ENCODE measurements around the gene PCDH9. TPM values are rescaled to one million over a fixed set of nuclear protein-coding genes. Genes with fewer than 3 reads are reported as not detected.

PCDH9 gene
- total and polyA plus RNA-seq, 4 experiments from 2014 or later, result 0.08 to 0.18 (median 0.14) TPM

DNA sequence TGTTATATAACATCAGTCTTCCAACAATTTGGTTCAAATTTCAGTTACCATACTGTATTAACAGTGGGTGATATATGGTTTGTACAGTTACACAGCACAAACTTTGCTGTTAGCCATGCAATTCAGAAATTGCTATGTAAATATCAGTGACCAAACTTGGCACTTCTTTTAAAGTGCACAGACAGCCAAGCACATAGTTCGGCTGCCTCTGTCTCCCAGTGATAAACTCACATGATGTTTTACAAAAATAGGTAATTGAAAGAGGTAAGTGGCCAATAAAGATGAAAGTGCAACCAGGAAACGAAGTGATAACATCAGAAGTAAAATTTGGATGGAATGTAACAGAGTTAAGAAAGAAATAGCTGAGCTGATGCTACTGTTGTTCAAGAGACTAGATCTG lies 143.9 kb downstream of the PCDH9 start:
- no peak for DNase-seq
- no peaks in the 10 kb centered on the region for H3K27me3 Mint-ChIP-seq
- H3K4me1 Mint-ChIP-seq, result no peaks in the 10 kb centered on the region
- Histone ChIP-seq H3K4me3 (ENCODE audit: low read length in 2 of 2) (no peak overlapping the region), H3K4me1 (ENCODE audit: insufficient read depth, low read length) (no peaks in the 10 kb centered on the region), H3K27me3 (ENCODE audit: insufficient read depth, low read length) (no peaks in the 10 kb centered on the region), H3K36me3 (ENCODE audit: insufficient read depth, low read length) (no peaks in the 10 kb centered on the region), H3K27ac (ENCODE audit: low read depth, low read length) (no peak overlapping the region), H3K9me3 (ENCODE audit: control insufficient read depth in 1 of 2, low read length in 2 of 2) (no peaks in the 10 kb centered on the region)
- H3K4me3 Mint-ChIP-seq, result no peak overlapping the region
- peaks cover 0 to 6% (median 0%) of the 10 kb centered on the region in 8 donors for H3K9me3 Mint-ChIP-seq
- H3K27ac Mint-ChIP-seq, result no peak overlapping the region
- POLR2A ChIA-PET (ENCODE audit: partially characterized antibody), result no interaction called here
- CTCF ChIA-PET (ENCODE audit: partially characterized antibody), result no interaction called here
- intact Hi-C loops (cut with micrococcal nuclease), result no loop called here
- no peaks in the 10 kb centered on the region for H3K36me3 Mint-ChIP-seq

DNA sequence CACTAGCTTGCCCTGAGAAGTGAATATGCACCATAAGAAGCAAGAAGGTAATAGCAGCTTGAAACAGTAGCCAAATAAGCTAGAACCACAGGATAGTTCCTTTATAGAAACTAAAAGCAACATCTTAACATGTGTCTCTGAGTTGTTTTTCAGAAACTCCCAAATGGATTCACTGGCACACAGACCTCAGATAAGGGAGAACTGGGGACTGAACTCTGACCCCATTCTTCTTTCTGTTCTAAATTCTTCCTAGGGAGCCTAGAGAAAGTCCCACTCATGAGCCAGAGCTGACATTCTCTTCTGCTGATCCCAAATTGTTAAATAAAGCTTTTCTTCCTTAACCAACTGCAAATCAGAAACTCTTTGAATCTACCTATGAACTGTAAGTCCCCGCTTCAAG lies 146.1 kb downstream of the PCDH9 start:
- H3K27me3 Mint-ChIP-seq, result no peaks in the 10 kb centered on the region
- POLR2A ChIA-PET (ENCODE audit: partially characterized antibody), result no interaction called here

DNA sequence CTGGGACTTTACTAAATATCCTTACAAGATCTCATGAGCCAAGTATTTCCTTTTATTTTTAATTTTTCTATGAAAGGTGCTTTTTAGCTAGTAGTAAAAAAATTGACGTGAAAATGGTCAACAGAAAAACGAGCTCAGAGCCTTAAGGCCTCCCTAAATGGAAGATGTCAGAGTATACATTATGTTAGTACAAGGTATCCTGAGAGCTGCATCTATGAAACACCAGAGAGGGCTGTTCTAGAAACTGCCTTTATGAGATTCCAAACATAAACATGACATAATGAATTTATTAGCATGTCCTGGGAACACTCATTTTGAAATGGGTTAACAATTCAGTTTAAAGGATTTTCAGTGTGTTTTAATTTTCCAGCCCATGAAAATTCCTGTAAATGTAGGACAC lies 146.6 kb downstream of the PCDH9 start:
- Mint-ChIP-seq H3K27ac (no peak overlapping the region), H3K4me1 (no peaks in the 10 kb centered on the region), H3K4me3 (no peak overlapping the region), H3K36me3 (no peaks in the 10 kb centered on the region), H3K27me3 (no peaks in the 10 kb centered on the region), H3K9me3 (peaks cover 0 to 4% (median under 1%) of the 10 kb centered on the region in 8 donors)
- Histone ChIP-seq H3K27me3 (ENCODE audit: insufficient read depth, low read length) (no peaks in the 10 kb centered on the region), H3K36me3 (ENCODE audit: insufficient read depth, low read length) (no peaks in the 10 kb centered on the region), H3K4me3 (ENCODE audit: low read length in 2 of 2) (no peak overlapping the region), H3K9me3 (ENCODE audit: control insufficient read depth in 1 of 2, low read length in 2 of 2) (no peaks in the 10 kb centered on the region), H3K4me1 (ENCODE audit: insufficient read depth, low read length) (no peaks in the 10 kb centered on the region), H3K27ac (ENCODE audit: low read depth, low read length) (no peak overlapping the region)
- CTCF ChIA-PET (ENCODE audit: partially characterized antibody), result no interaction called here
- DNase-seq, result no peak
- POLR2A ChIA-PET (ENCODE audit: partially characterized antibody), result interaction anchor here (0.9 kb wide), 1 partner anchor 26 kb away, joined by 3 read pairs; no protein-coding TSS in a partner anchor
- intact Hi-C loops (cut with micrococcal nuclease), result no loop called here

More for the DNA sequence above, 146.1 kb downstream of the PCDH9 start:
- CTCF ChIA-PET (ENCODE audit: partially characterized antibody), result no interaction called here
- H3K36me3 ChIP-seq (ENCODE audit: insufficient read depth, low read length), result no peaks in the 10 kb centered on the region
- no peak overlapping the region for H3K4me3 ChIP-seq (ENCODE audit: low read length in 2 of 2)
- no peak overlapping the region for H3K27ac ChIP-seq (ENCODE audit: low read depth, low read length)
- H3K9me3 ChIP-seq (ENCODE audit: control insufficient read depth in 1 of 2, low read length in 2 of 2), result no peaks in the 10 kb centered on the region
- Mint-ChIP-seq H3K4me3 (no peak overlapping the region), H3K36me3 (no peaks in the 10 kb centered on the region), H3K9me3 (peaks cover 0 to 4% (median 0%) of the 10 kb centered on the region in 8 donors), H3K27ac (no peak overlapping the region), H3K4me1 (no peaks in the 10 kb centered on the region)
- no peak for DNase-seq
- H3K27me3 ChIP-seq (ENCODE audit: insufficient read depth, low read length), result no peaks in the 10 kb centered on the region
- intact Hi-C loops (cut with micrococcal nuclease), result no loop called here
- H3K4me1 ChIP-seq (ENCODE audit: insufficient read depth, low read length), result no peaks in the 10 kb centered on the region

DNA sequence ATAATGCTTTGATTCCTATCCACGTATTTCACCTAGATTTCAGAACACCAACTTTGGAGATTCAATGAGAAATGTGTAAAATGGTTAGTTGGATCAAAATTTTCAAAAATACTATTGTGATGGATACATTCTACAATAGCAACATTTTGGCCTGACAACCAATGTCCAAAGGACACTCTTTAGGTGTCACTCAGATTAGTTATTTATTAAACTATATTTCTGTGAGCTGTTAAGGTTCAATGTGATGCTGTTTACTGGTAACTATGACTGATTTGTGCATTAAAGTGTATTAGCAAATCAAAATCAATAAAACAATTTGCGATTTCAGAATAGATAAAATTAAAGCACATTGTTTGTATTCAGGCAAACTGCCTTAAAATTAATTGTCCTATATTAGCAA lies 149.8 kb downstream of the PCDH9 start:
- POLR2A ChIA-PET (ENCODE audit: partially characterized antibody), result no interaction called here
- Histone ChIP-seq H3K9me3 (ENCODE audit: control insufficient read depth in 1 of 2, low read length in 2 of 2) (no peaks in the 10 kb centered on the region), H3K4me3 (ENCODE audit: low read length in 2 of 2) (no peak overlapping the region), H3K36me3 (ENCODE audit: insufficient read depth, low read length) (no peaks in the 10 kb centered on the region), H3K27me3 (ENCODE audit: insufficient read depth, low read length) (no peaks in the 10 kb centered on the region), H3K27ac (ENCODE audit: low read depth, low read length) (no peak overlapping the region), H3K4me1 (ENCODE audit: insufficient read depth, low read length) (no peaks in the 10 kb centered on the region)
- no peak for DNase-seq
- Mint-ChIP-seq H3K9me3 (peaks cover 0 to 10% (median 3%) of the 10 kb centered on the region in 8 donors), H3K36me3 (no peaks in the 10 kb centered on the region), H3K27ac (no peak overlapping the region), H3K27me3 (no peaks in the 10 kb centered on the region), H3K4me1 (no peaks in the 10 kb centered on the region), H3K4me3 (no peak overlapping the region)
- intact Hi-C loops (cut with micrococcal nuclease), result no loop called here
- CTCF ChIA-PET (ENCODE audit: partially characterized antibody), result no interaction called here

DNA sequence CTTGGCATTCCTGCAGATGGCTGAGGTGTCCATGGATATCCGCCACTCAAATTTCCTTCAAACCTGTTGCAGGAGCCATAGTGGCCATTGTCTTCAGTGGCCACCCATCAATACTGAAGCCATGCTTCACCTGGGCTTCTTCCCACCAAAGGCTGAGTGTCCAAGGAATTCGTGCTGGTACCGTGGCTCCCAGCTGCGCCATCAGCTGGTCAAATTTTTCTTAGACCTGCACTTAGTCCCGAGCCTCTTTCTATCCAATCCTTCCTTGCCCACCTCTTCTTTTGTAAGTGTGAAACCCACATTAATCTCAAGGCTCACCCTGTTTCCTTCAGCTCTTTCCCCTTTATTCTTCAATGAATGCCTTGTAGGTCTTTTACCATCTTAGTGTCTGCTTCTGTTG lies 152.1 kb downstream of the PCDH9 start:
- Mint-ChIP-seq H3K27me3 (no peaks in the 10 kb centered on the region), H3K9me3 (peaks cover 0 to 10% (median 3%) of the 10 kb centered on the region in 8 donors), H3K36me3 (no peaks in the 10 kb centered on the region), H3K27ac (no peak overlapping the region), H3K4me1 (no peaks in the 10 kb centered on the region), H3K4me3 (no peak overlapping the region)
- H3K36me3 ChIP-seq (ENCODE audit: insufficient read depth, low read length), result no peaks in the 10 kb centered on the region
- H3K27me3 ChIP-seq (ENCODE audit: insufficient read depth, low read length), result no peaks in the 10 kb centered on the region
- H3K9me3 ChIP-seq (ENCODE audit: control insufficient read depth in 1 of 2, low read length in 2 of 2), result no peaks in the 10 kb centered on the region
- H3K27ac ChIP-seq (ENCODE audit: low read depth, low read length), result no peak overlapping the region
- no peak for DNase-seq
- H3K4me1 ChIP-seq (ENCODE audit: insufficient read depth, low read length), result no peaks in the 10 kb centered on the region
- H3K4me3 ChIP-seq (ENCODE audit: low read length in 2 of 2), result no peak overlapping the region
- ChIA-PET POLR2A (ENCODE audit: partially characterized antibody) (no interaction called here), CTCF (ENCODE audit: partially characterized antibody) (no interaction called here)
- intact Hi-C loops (cut with micrococcal nuclease), result no loop called here

DNA sequence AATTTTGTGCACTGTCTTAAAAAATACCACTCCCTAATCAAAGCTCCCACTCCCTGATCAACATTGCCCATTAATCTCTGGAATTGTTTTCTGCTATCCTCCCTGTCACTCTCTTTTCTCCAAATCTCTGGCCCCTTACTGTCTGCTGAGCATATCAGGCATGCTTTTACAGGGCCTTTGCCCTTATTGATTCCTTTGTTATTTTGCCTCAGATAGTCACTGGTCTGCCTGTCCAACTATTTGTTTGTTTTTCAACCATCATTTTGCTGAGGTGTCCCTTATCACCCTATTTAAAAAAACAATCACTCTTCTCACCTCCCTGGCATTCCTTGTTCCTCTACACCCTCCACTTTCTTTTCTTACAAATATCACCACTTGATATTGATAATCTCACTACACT lies 153.0 kb downstream of the PCDH9 start:
- Mint-ChIP-seq H3K4me1 (no peaks in the 10 kb centered on the region), H3K27ac (no peak overlapping the region), H3K27me3 (no peaks in the 10 kb centered on the region), H3K36me3 (no peaks in the 10 kb centered on the region), H3K4me3 (no peak overlapping the region), H3K9me3 (peaks cover 0 to 10% (median 4%) of the 10 kb centered on the region in 8 donors)
- no peaks in the 10 kb centered on the region for H3K4me1 ChIP-seq (ENCODE audit: insufficient read depth, low read length)
- intact Hi-C loops (cut with micrococcal nuclease), result no loop called here
- H3K27ac ChIP-seq (ENCODE audit: low read depth, low read length), result no peak overlapping the region
- no peak overlapping the region for H3K4me3 ChIP-seq (ENCODE audit: low read length in 2 of 2)
- H3K9me3 ChIP-seq (ENCODE audit: control insufficient read depth in 1 of 2, low read length in 2 of 2), result no peaks in the 10 kb centered on the region
- no peaks in the 10 kb centered on the region for H3K27me3 ChIP-seq (ENCODE audit: insufficient read depth, low read length)
- no peaks in the 10 kb centered on the region for H3K36me3 ChIP-seq (ENCODE audit: insufficient read depth, low read length)
- POLR2A ChIA-PET (ENCODE audit: partially characterized antibody), result no interaction called here
- DNase-seq, result no peak
- CTCF ChIA-PET (ENCODE audit: partially characterized antibody), result no interaction called here

DNA sequence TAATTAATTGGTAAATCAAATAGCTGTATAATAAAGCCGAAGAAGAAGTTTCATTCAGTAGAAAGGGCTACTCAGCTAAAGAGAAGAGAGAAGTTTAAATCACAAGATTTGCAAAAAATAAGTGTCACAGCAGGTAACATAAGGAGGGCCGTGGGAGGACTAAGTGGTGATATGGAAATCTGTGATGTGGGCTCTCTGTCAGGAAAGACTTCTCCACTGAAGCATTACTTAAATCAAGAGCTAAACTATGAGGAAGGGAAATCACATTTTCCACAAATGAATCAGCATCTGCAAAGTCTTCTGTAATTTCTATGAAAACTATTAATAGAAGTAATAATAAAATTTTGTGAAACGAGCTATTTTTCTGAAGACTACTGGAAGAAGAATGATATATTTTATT lies 153.8 kb downstream of the PCDH9 start:
- no peaks in the 10 kb centered on the region for H3K36me3 ChIP-seq (ENCODE audit: insufficient read depth, low read length)
- H3K9me3 Mint-ChIP-seq, result peaks cover 0 to 10% (median 3%) of the 10 kb centered on the region in 8 donors

DNA sequence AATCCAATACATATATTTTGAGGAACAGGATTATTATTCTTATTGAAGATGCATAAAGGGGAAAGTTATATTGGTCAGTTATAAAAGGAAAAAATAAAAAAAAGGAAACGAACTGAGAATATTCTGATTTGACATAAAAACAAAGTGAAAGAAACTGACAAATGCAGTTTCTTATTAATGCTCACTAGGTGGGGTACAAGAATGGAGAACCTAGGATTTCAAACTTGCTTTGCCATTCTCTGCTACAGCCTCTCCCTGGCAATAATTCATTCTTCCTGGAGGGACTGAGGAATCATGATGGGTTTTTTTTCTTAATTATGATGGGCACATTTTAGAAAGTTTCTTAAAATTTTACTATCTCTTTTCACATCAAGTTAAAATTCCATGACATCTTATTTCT lies 154.9 kb downstream of the PCDH9 start:
- Histone ChIP-seq H3K27ac (ENCODE audit: low read depth, low read length) (no peak overlapping the region), H3K36me3 (ENCODE audit: insufficient read depth, low read length) (no peaks in the 10 kb centered on the region), H3K4me3 (ENCODE audit: low read length in 2 of 2) (no peak overlapping the region), H3K4me1 (ENCODE audit: insufficient read depth, low read length) (no peaks in the 10 kb centered on the region), H3K27me3 (ENCODE audit: insufficient read depth, low read length) (no peaks in the 10 kb centered on the region), H3K9me3 (ENCODE audit: control insufficient read depth in 1 of 2, low read length in 2 of 2) (no peaks in the 10 kb centered on the region)
- peaks cover 0 to 10% (median 4%) of the 10 kb centered on the region in 8 donors for H3K9me3 Mint-ChIP-seq
- ChIA-PET CTCF (ENCODE audit: partially characterized antibody) (no interaction called here), POLR2A (ENCODE audit: partially characterized antibody) (no interaction called here)
- no peak for DNase-seq
- no peaks in the 10 kb centered on the region for H3K4me1 Mint-ChIP-seq
- H3K27me3 Mint-ChIP-seq, result no peaks in the 10 kb centered on the region
- no peaks in the 10 kb centered on the region for H3K36me3 Mint-ChIP-seq
- intact Hi-C loops (cut with micrococcal nuclease), result no loop called here
- no peak overlapping the region for H3K4me3 Mint-ChIP-seq
- H3K27ac Mint-ChIP-seq, result no peak overlapping the region

More for the DNA sequence above, 153.8 kb downstream of the PCDH9 start:
- ChIA-PET POLR2A (ENCODE audit: partially characterized antibody) (no interaction called here), CTCF (ENCODE audit: partially characterized antibody) (interaction anchor here (1.2 kb wide), 1 partner anchor 13 kb away, joined by 3 read pairs; no protein-coding TSS in a partner anchor)
- Mint-ChIP-seq H3K27me3 (no peaks in the 10 kb centered on the region), H3K4me3 (no peak overlapping the region), H3K36me3 (no peaks in the 10 kb centered on the region), H3K4me1 (no peaks in the 10 kb centered on the region), H3K27ac (no peak overlapping the region)
- Histone ChIP-seq H3K9me3 (ENCODE audit: control insufficient read depth in 1 of 2, low read length in 2 of 2) (no peaks in the 10 kb centered on the region), H3K27ac (ENCODE audit: low read depth, low read length) (no peak overlapping the region), H3K4me3 (ENCODE audit: low read length in 2 of 2) (no peak overlapping the region), H3K27me3 (ENCODE audit: insufficient read depth, low read length) (no peaks in the 10 kb centered on the region), H3K4me1 (ENCODE audit: insufficient read depth, low read length) (no peaks in the 10 kb centered on the region)
- no peak for DNase-seq
- intact Hi-C loops (cut with micrococcal nuclease), result no loop called here

All from CD4-positive, alpha-beta memory T cell (primary cell).